Measurements from ENCODE around the gene PIK3AP1.

GRCh38 chr10:96767611-96768010 is 47.3 kb upstream of the PIK3AP1 start:
- TF ChIP-seq MAZ (IDR thresholded peaks at IDR 0.05; ENCODE audit: borderline replicate concordance, low read depth, low read length), result no peak
- no peak for TF ChIP-seq CTCF (IDR thresholded peaks at IDR 0.05)
- no peak for TF ChIP-seq MYC (IDR thresholded peaks at IDR 0.05; ENCODE audit: borderline replicate concordance, low read length)
- no peak for TF ChIP-seq REST (IDR thresholded peaks at IDR 0.05)
- no peak for TF ChIP-seq RAD21 (conservative IDR thresholded peaks at IDR 0.05 in 1 of 2, IDR thresholded peaks at IDR 0.05 in 1 of 2)
- no peak for TF ChIP-seq ELK1 (IDR thresholded peaks at IDR 0.05; ENCODE audit: low read depth, low read length)
